ENCODE measurements around the gene ANKRD11.
"Not testable (repeated sequence)": the region's sequence is repeated elsewhere in the genome, so short reads cannot be mapped to it uniquely, and the experiment has no call there.

The ANKRD11 gene

GRCh38 chr16:89277049-89277448 is 213.3 kb downstream of the ANKRD11 start:
- DNase-seq, result no peak

DNA sequence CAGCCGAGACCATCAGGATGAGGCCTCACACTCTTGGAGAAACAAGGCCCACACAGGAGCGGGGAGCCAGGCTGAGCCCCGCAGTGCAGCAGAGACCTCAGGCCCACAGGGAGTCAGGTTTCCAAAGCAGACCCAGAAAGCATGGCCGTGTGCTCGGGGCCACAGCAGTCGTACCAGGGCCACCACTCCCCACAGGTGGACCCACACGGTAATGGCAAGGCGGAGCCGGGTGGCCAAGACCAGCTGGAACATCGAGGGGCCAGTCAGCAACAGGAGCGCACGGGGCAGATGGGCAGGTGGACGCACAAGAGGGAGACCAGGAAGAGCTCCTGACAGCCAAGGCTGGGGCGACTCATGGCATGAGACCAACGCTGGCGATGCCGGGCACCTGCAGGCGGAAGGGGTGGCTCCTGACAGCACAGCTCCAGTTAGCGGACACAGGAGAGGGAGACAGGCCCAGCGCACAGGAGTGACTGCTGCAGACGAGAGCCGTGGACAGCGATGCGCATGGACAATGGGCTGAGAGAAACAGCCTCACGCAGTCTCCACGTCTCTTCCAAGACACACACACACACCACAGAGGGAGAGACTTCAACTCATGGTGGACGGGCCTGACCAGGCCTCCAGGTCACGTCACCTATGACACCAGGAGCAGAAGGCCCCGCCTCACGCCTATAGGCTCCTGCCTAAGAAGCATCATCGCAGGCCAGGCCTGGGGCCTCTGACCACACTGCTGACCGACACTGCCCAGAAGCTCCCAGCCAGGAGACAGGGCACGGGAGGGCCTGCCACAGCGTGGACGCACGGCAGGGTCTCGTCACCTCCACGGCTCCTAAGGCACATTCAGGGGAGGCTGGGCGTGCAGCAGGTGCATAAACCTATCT is 214.3 kb downstream of the ANKRD11 start:
- no peak for DNase-seq

DNA sequence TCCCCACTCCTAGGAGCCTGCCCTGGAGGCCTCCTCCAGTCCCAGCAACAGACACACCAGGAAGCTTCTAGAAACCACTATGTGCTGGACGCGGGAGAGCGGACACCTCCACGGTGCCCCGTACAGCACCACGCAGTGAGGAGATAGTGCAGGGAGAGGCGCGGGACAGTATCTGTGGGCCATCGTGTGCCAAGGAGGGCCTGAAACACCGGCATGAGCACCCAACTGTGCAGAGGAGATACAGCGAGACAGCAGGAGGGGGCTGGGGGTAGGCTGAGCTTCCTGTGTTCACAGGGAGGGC is 215.1 kb downstream of the ANKRD11 start:
- DNase-seq, result no peak

GRCh38 chr16:89274561-89275283 is 215.6 kb downstream of the ANKRD11 start:
- no peak for DNase-seq

DNA sequence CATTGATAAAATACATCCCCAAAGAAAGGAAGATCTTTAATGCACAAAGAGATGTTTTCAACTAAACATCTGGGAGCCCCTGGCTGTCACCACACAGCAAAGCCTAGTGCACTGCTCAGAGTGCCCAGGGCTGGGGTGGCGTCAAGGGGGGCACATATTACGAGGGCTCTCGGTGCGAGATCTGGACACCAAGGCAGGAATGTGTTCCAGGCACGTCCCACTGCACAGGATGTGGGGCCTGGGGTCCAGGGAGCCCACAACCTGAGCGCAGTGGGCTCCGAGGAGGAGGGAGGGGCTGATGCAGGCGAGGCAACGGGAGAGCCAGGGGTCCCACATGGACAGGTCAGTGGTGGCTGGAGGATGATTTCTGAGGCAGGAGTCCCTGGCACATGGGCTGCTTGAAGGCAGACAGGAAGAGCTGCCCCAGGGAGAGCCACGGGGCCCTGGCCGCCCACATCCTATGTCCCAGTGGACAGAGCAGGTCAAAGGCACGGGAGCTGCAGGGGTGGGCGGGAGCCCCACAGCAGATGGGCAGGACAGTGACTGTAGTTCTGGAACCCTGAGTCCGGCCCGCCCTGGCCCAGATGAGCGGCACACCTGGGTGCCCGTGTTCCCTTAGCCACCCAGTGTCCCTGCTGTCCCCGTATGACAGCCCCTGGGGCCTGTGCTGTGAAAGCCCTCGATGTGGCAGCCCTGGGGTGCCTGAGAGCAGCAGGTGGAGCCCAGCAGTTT is 216.5 kb downstream of the ANKRD11 start:
- no peak for DNase-seq

GRCh38 chr16:89272631-89273030 is 217.7 kb downstream of the ANKRD11 start:
- no peak for DNase-seq

DNA sequence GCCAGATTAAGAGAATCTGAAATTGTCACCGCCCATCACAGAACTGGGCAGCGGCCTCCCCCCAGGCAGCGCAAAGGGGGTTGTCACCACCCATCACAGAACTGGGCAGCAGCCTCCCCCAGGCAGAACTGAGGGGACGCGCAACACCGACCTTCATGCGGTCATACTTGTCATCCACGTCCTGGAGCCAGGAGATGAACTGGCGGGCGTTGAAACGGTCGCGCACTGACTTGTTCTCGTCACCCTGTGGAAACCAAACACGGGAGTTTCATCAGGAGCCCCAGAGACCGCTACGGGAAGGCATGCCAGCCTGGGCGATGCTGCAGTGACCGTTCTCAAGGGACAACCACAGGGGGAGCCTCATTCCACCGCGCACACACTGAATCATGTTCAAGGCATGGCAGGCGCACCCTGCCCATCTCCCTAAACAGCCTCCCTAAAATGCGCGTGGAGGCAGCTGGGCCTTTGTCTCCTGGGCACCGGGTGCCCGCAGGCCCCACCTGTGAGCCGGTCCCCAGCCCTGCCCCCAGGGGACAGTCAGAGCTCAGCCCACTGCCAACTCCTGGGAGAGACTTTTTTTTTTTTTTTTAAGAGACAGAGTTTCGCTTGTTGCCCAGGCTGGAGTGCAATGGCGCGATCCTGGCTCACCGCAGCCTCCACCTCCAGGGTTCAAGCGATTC is 219.6 kb downstream of the ANKRD11 start:
- DNase-seq, result no peak

DNA sequence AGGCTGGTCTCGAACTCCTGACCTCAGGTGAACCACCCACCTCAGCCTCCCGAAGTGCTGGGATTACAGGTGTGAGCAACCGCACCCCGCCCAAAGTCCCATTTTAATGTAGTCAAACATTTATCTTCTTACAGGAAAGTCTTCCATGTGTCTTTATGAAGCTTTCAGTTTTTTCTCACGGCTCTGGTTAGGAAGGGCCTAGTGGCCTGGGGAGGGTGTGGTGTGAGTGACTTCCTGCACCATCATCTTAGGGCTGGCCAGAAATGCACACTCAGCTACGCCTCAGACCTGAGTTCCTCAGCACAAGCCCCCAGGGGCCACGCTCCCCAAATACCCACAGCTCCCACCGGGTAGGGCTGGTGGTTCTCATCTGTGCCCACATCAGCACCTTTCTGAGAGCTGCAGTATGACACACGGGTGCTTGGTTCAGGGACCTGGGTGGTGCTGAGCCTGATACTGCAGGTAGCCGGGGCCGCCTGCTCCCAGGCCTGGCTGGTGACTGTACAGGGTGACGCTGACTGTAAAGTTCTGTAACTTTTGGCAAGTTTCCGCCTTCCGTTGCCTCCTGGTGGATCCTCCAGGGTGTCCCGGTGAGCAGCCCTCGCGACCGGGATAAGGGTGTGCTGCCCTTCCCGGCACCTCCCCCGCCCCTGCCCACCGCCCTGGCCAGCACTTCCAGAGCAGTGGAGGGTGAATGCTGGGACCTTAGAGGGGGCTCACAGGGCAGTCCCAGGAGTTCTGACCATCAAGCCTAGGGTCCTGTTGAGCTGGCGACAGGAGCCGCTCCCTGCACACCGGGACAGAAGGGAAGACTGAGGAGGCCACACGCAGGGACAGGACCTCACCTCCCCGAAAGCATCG is 220.3 kb downstream of the ANKRD11 start:
- no peak for DNase-seq

DNA sequence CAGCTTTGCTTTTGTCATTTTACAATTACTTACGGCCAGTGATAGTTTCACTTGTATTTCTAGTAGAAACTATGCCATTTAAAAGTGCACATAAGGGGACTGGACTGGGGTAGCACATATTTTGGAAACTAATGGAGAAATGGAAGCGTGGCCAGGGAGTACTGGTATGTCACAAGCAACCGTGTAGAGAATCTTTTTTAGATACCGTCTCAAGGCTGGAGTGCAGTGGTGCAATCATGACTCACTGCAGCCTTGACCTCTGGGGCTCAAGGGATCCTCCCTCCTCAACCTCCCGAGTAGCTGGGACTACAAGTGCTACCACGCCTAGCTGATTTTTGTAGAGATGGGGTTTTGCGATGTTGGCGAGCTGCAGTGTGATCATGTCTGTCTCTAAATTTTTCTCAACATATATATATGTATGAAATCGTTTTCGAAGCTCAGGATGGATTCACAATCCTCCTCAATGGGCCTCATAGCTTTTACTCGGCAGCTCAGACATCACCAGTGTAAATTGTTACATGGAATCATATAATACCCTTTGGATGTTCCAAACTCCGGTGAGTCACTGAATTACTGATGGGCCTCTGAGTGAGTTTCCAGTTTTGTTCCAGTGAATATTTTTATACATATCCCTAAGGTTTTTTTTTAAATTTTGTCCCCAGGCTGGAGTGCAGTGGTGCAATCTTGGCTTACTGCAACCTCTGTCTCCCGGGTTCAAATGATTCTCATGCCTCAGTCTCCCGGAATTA is 221.2 kb downstream of the ANKRD11 start:
- no peak for DNase-seq

DNA sequence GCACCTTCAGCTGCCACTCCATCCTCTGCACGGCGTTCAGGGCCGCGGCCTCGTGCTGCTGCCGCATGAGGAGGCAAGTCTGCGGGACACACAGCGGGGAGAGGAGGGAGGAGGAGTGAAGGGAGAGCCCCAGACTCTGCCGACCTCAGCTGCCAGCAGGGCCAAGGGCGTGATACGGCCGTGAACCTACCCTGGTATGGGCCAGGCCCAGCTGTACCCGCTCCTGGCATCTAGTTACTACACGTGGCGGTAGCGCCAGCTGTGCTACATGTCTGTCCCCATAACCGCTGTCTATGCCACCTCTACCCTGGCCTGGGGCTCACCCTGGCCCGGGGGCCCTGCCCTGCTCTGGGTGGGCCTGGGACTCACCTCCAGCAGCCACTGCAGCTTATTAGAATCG is 221.8 kb downstream of the ANKRD11 start:
- DNase-seq, result no peak

DNA sequence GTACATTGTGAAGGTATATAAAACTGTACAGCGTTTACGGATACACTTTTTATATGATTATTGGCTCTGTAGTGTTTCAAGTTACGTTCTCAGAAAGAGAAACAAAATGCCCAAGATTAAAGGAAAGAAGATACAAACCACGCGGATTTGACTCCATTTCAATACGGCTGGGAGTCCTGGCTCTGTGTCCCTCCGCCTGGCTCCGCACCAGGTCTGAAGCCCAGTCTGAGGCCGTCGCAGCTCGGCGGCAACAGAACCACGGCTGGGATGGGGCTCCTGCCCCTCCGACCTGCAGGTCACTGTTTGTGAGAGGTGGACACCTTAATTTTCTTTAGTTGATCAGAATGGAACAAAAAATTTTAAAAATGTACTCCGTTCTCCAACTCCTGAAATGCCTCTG is 222.6 kb downstream of the ANKRD11 start:
- not testable (repeated sequence) for DNase-seq

- DNase-seq, result no peak
These were observed 223.7 kb downstream of the ANKRD11 start for GRCh38 chr16:89266521-89267134.

GRCh38 chr16:89265647-89266046 is 224.7 kb downstream of the ANKRD11 start:
- no peak for DNase-seq

DNA sequence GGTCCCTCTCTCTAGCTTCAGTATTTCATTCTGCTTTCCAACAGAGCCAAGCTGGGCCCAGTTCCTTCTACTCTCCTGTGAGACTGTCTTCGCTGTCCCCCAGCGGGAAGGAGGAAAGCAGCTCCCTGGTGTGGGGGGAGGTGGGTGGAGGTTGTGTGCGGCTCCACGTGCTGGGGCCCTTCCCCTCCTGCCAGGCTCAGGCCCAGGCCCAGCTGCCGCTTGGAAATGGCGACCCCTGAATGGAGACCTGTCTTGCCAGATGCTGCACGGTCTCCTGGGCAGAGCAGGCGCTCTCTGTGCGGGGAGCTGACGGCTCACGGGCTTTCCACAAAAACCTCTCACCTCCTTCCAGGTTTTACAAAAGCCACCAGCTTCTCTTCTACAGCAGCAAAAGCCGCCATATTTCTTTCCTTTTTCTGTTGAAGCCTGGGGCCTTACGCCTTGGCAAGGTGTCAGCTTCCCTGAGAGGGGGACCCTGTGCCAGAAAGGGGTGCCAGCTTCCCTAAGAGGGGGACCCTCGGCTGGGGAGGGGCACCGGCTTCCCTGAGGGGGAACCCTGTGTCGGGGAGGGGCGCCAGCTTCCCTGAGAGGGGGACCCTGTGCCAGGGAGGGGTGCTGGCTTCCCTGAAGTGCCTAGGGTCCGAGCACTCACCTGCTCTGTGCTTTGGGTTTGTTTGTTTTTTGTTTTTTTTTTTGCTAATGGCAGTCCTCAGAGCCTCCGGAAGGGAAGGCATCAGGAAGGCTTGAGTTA is 225.4 kb downstream of the ANKRD11 start:
- DNase-seq, result no peak

DNA sequence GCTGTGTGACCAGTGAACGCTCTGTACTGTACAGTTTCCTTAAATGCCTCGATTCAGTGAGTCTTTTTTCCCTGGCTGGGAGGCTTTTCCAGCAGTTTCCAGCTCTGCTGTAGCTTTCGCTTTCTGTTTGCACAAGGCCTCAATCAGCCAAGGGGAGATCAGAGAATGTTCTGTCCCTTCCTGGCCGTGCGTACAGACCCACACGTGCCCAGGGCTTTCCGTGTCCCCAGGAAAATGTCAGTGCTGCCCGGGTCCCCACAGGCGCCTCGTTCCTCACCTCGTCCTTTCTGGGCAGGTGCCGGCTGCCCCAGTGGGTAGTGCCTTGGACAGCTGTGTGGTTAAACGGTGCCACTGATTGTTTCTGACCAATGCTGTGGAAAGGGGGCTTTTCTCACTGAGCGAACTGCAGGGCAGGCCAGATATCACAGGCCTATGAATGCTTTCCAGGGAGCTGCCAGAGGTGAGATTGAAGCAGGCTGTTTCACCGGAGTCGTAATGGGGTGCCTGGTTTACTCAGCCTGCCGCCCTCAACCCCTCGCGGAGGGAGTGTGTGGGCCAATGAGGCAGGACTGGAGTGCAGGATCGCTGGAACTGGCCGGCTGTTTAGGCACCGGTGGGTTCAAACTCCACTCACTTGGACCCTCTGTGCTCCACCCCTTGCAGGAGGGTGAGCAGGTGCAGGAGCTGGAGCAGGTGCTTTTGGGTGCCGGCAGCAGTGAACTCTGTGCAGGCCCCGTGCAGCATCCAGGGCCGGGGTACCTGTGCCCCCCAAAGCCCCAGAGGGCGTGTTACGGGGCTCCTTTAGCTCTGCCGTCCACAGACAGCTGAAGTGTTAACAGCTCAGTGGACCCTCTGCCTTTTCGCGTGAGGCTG is 228.4 kb downstream of the ANKRD11 start:
- no peak for DNase-seq

DNA sequence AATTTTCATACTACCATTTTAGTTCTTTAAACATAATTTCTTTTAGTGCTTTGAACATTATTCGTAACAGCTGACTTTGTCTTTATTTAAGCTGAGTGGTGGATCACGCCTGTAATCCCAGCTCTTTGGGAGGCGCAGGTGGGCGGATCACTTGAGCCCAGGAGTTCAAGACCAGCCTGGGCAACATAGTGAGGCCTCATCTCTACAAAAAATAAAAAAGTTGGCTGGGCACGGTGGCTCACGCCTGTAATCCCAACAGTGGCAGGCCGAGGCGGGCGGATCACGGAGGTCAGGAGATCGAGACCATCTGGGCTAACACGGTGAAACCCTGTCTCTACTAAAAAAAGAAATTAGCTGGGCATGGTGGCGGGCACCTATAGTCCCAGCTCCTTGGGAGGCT is 230.5 kb downstream of the ANKRD11 start:
- DNase-seq, result not testable (repeated sequence)

DNA sequence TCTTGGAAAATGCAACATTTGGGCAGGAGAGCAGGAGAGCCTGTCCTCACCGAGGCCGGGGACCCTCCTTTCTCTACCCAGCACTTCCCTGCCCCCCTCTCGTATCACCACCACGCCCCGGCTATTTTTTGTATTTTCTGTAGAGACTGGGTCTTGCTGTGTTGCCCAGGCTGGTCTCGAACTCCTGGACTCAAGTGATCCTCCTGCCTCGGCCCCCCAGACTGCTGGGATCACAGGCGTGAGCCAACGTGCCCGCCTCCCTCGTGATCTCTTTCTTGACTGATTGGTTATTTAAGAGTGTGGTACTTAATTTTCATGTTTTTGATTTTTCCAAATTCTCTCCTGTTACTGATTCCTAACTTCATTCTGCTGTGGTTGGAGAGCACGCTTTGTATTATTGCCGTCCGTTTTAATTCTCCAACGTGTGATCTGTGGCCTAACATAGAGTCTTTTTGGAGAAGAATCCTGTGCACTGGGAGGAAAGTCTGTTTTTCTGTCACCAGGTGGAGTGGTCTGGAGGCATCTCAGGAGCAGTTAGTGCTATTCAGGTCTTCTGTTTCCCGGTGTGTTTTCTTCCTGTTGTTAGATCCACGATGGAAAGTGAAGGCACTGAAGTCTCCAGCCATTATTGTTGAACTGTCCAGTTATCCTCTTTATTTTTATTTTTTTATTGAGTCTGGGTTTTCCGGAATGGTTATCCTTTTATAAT is 232.4 kb downstream of the ANKRD11 start:
- DNase-seq, result no peak

DNA sequence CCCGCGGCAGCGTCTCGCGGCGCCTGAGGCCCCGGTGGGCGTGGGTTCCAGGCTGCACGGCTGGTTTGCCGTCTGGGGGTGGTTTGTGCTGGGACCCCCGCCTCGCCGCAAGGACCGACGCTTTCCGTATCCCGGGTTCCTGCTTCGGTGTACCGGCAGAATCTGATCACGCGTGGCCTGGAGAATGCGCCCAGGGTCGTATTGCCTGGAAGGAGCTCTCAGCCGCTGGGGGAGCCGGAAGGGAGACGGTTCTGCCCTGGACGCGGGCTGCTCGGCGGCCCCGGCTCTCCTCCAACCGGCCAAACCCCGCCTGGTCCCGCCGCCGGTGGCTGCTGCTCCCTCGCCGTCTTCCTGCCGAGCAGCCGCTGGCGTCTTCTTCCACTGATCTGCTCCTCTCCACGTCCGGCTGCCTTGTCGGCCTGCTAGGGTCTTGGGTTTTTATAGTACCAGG is 233.1 kb downstream of the ANKRD11 start:
- DNase-seq, result no peak

Data from cortex of kidney (tissue), 1 donor.